Mononuclear cell (primary cell): Measurements from ENCODE around the gene PPM1L. TPM values are rescaled to one million over a fixed set of nuclear protein-coding genes. Genes with fewer than 3 reads are reported as not detected.

ENCODE experiments used
- H3K27me3 ChIP-seq: 2 replicates; pipeline ENCODE4 v1.6.0; 2011; ENCODE audit warnings: low read length, control low read depth; ENCODE audit not compliant: insufficient read depth
- H3K4me1 ChIP-seq: 2 replicates; pipeline ENCODE4 v1.5.1; 2011; ENCODE audit warnings: mild to moderate bottlenecking, low read length, control low read depth; ENCODE audit not compliant: insufficient read depth
- H3K4me3 ChIP-seq: 2 replicates; pipeline ENCODE4 v1.5.1; 2011; ENCODE audit warnings: mild to moderate bottlenecking, low read length, moderate library complexity
- H3K9me3 ChIP-seq: 2 replicates; pipeline ENCODE4 v1.5.1; 2011; ENCODE audit warnings: low read depth, mild to moderate bottlenecking, control low read depth, low read length
- total RNA-seq: library from RNA; depleted of rRNA; stranded (reverse); fragments of >200 nt; gene quantifications from one replicate; pipeline ENCODE4 v1.2.3, GENCODE V29; 2012

PPM1L gene
- total RNA-seq, 1 donor, result 14.5 TPM

GRCh38 chr3:161051856-161052255 is 295.8 kb downstream of the PPM1L start:
- Histone ChIP-seq H3K27me3 (no peaks in the 10 kb centered on the region), H3K4me1 (no peaks in the 10 kb centered on the region), H3K9me3 (no peaks in the 10 kb centered on the region), H3K4me3 (no peak overlapping the region)

DNA sequence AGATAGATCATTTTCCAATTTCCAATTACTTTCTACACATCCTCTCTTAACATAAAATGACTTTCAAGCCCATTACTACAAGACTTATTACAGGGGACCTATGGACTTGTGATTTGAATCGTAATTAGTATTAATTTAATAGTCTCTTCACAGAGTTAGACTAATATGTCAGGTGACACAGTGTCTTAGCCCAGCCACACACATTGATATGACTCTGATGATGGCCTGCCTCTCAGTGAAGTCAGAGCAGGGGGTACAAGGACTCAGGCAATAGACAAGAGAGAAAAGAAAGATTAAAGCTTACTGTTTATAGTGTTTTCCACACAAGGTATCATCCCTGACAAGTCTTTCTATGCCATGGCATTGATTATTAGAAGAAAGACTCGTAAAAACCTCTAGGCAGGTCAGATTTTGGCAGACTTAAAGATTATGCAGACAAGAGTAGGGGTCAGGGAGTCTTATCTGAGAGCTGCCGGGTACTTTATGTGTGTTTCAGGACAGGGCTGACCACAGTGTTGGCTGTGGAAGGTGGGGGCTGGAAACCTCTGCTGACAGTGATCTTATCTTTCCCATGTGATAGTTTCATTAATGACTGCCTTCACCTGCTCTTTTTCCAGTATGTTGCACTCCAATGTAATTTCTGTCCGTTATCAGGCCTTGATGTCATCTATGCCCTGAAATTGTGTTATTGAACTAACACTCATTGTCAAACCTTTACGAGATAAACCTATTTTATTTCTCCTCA is 299.0 kb downstream of the PPM1L start:
- no peak overlapping the region for H3K4me3 ChIP-seq
- no peaks in the 10 kb centered on the region for H3K4me1 ChIP-seq
- no peaks in the 10 kb centered on the region for H3K27me3 ChIP-seq
- H3K9me3 ChIP-seq, result no peaks in the 10 kb centered on the region

- Histone ChIP-seq H3K4me1 (peaks cover 15% of the 10 kb centered on the region), H3K4me3 (no peak overlapping the region), H3K27me3 (no peaks in the 10 kb centered on the region), H3K9me3 (no peaks in the 10 kb centered on the region)
Observed at GRCh38 chr3:161064413-161064812, 308.4 kb downstream of the PPM1L start.

GRCh38 chr3:161066930-161067329 is 310.9 kb downstream of the PPM1L start:
- no peak overlapping the region for H3K4me3 ChIP-seq
- H3K27me3 ChIP-seq, result no peaks in the 10 kb centered on the region
- no peaks in the 10 kb centered on the region for H3K9me3 ChIP-seq
- H3K4me1 ChIP-seq, result peaks cover 41% of the 10 kb centered on the region

- no peaks in the 10 kb centered on the region for H3K9me3 ChIP-seq
- no peak overlapping the region for H3K4me3 ChIP-seq
- peaks cover 41% of the 10 kb centered on the region for H3K4me1 ChIP-seq
- H3K27me3 ChIP-seq, result no peaks in the 10 kb centered on the region
Observed at GRCh38 chr3:161067335-161067734, 311.3 kb downstream of the PPM1L start.

- H3K4me3 ChIP-seq, result no peak overlapping the region
Observed at GRCh38 chr3:161069511-161070251, 313.6 kb downstream of the PPM1L start.

GRCh38 chr3:161070252-161070930 is 314.4 kb downstream of the PPM1L start:
- Histone ChIP-seq H3K4me3 (no peak overlapping the region), H3K27me3 (no peaks in the 10 kb centered on the region), H3K9me3 (no peaks in the 10 kb centered on the region), H3K4me1 (peaks cover 41% of the 10 kb centered on the region)

More at GRCh38 chr3:161069511-161070251, 313.6 kb downstream of the PPM1L start:
- no peaks in the 10 kb centered on the region for H3K27me3 ChIP-seq
- no peaks in the 10 kb centered on the region for H3K9me3 ChIP-seq
- H3K4me1 ChIP-seq, result peaks cover 41% of the 10 kb centered on the region

- Histone ChIP-seq H3K4me1 (peaks cover 41% of the 10 kb centered on the region), H3K4me3 (no peak overlapping the region), H3K9me3 (no peaks in the 10 kb centered on the region)
Observed at GRCh38 chr3:161070980-161071663, 315.1 kb downstream of the PPM1L start.

DNA sequence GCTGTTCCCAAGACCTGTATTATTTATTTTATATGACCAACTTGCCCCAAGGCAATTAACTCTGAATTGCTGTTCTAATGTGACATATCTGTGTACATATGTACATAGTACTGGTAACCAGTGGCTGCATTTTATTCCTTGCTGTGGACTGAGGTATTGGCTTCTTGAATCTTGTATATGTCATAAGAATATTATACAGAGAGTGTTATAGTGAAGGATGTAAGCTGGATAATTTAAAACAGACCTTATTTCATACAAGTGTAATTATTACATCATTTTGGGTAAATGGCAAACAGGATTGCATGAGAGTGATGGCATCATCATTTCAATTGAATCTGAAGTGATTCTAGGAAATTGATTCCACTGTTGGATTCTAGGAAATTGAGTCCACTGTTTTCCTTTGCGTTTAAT is 316.2 kb downstream of the PPM1L start:
- no peak overlapping the region for H3K4me3 ChIP-seq

More at GRCh38 chr3:161070980-161071663, 315.1 kb downstream of the PPM1L start:
- no peaks in the 10 kb centered on the region for H3K27me3 ChIP-seq

GRCh38 chr3:161072751-161073150 is 316.7 kb downstream of the PPM1L start:
- no peaks in the 10 kb centered on the region for H3K27me3 ChIP-seq
- H3K4me1 ChIP-seq, result peaks cover 34% of the 10 kb centered on the region
- no peak overlapping the region for H3K4me3 ChIP-seq
- H3K9me3 ChIP-seq, result no peaks in the 10 kb centered on the region

More for the DNA sequence above, 316.2 kb downstream of the PPM1L start:
- no peaks in the 10 kb centered on the region for H3K9me3 ChIP-seq
- peaks cover 36% of the 10 kb centered on the region for H3K4me1 ChIP-seq
- H3K27me3 ChIP-seq, result no peaks in the 10 kb centered on the region

DNA sequence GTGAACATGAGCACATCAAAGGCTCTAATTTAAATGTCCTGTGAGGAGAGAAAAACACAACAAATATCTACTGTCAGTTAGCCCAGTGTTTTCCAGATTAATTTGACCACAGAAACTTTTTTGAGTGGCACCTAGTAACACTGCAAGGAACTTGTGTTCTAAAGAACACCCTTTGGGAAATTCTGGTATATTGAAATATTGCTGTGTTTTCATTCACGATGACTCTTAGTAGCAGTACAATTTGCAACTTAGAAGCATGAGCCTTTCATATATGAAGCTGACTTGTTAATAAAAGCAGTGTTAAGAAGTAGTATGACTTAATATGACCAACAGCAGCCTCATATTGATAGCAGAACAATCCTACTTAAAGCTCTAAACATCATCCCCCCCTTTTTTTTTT is 317.1 kb downstream of the PPM1L start:
- Histone ChIP-seq H3K9me3 (no peaks in the 10 kb centered on the region), H3K4me3 (no peak overlapping the region), H3K4me1 (peaks cover 34% of the 10 kb centered on the region), H3K27me3 (no peaks in the 10 kb centered on the region)

- H3K4me1 ChIP-seq, result peaks cover 11% of the 10 kb centered on the region
- H3K27me3 ChIP-seq, result no peaks in the 10 kb centered on the region
- no peak overlapping the region for H3K4me3 ChIP-seq
- H3K9me3 ChIP-seq, result no peaks in the 10 kb centered on the region
Observed at GRCh38 chr3:161081633-161082032, 325.6 kb downstream of the PPM1L start.

GRCh38 chr3:161082063-161082462 is 326.0 kb downstream of the PPM1L start:
- Histone ChIP-seq H3K9me3 (no peaks in the 10 kb centered on the region), H3K4me3 (no peak overlapping the region), H3K4me1 (peaks cover 11% of the 10 kb centered on the region), H3K27me3 (no peaks in the 10 kb centered on the region)

DNA sequence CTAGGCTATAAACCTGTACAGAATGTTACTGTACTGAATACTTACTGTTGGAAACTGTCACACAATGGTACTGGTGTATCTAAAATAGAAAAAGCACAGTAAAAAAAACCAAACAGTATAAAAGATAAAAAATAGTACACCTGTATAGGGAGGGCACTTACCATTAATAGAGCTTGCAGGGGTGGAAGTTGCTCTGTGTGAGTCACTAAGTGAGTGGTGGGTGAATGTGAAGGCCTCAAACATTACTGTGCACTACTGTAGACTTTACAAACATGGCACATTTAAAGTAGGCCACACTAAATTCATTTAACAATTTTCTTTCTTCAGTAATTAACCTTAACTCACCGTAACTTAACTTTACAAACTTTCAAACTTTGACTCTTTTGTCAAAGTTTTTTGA is 327.1 kb downstream of the PPM1L start:
- Histone ChIP-seq H3K4me1 (peaks cover 11% of the 10 kb centered on the region), H3K4me3 (no peak overlapping the region), H3K27me3 (no peaks in the 10 kb centered on the region), H3K9me3 (no peaks in the 10 kb centered on the region)

- H3K9me3 ChIP-seq, result no peaks in the 10 kb centered on the region
- peaks cover 11% of the 10 kb centered on the region for H3K4me1 ChIP-seq
- no peaks in the 10 kb centered on the region for H3K27me3 ChIP-seq
- no peak overlapping the region for H3K4me3 ChIP-seq
Observed at GRCh38 chr3:161084277-161084676, 328.2 kb downstream of the PPM1L start.
